OCI-LY1 (cell line): ENCODE results near the gene SLC25A13.

ENCODE experiments used
- EZH2 ChIP-seq: fragments of 200-600 bp; sonication (generic), shearing (Covaris generic); IDR thresholded peaks from 2 replicates; pipeline ENCODE4 v1.8.0; 2017; ENCODE audit warnings: borderline replicate concordance, mixed run types, mild to moderate bottlenecking, antibody characterized with exemption, low read length, moderate library complexity, mixed read lengths
- TF ChIP-seq, protein P1 (sequence below): fragments of 200-600 bp; sonication (generic), shearing (Covaris generic); IDR thresholded peaks from 2 replicates; pipeline ENCODE4 v1.5.1; 2017; ENCODE audit warnings: mild to moderate bottlenecking, antibody characterized with exemption, low read length, moderate library complexity, mixed read lengths

- TF ChIP-seq, protein P1, sequence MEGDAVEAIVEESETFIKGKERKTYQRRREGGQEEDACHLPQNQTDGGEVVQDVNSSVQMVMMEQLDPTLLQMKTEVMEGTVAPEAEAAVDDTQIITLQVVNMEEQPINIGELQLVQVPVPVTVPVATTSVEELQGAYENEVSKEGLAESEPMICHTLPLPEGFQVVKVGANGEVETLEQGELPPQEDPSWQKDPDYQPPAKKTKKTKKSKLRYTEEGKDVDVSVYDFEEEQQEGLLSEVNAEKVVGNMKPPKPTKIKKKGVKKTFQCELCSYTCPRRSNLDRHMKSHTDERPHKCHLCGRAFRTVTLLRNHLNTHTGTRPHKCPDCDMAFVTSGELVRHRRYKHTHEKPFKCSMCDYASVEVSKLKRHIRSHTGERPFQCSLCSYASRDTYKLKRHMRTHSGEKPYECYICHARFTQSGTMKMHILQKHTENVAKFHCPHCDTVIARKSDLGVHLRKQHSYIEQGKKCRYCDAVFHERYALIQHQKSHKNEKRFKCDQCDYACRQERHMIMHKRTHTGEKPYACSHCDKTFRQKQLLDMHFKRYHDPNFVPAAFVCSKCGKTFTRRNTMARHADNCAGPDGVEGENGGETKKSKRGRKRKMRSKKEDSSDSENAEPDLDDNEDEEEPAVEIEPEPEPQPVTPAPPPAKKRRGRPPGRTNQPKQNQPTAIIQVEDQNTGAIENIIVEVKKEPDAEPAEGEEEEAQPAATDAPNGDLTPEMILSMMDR = no peak
- no peak for TF ChIP-seq EZH2
These were observed 37.1 kb downstream of the SLC25A13 start for GRCh38 chr7:96284835-96285234.
